Erythroblast (primary cell): ENCODE measurements around the gene ADORA2B.

Source experiments
- GATA1 ChIP-seq: IDR thresholded peaks from 2 replicates; pipeline ENCODE4 v1.6.1; 2011; ENCODE audit warnings: low read depth, mild to moderate bottlenecking, control low read depth, low read length, moderate library complexity
- POLR2A ChIP-seq: IDR thresholded peaks from 2 replicates; pipeline ENCODE4 v1.6.1; 2011; ENCODE audit warnings: mild to moderate bottlenecking, low read length

- TF ChIP-seq POLR2A: peak; percentile 42
- TF ChIP-seq GATA1: no peak
Observed at GRCh38 chr17:15957206-15957605, 12.3 kb downstream of the ADORA2B start.
